KMS-11 (cell line): ENCODE results near the gene COL25A1.

Experiments used
- H2AFZ ChIP-seq: fragments of 200-600 bp; sonication (generic); 2 replicates; pipeline ENCODE4 v1.6.1; 2016; ENCODE audit warnings: antibody characterized with exemption, mixed run types, low read depth
- H3K27ac ChIP-seq: fragments of 200-600 bp; sonication (generic); 2 replicates; pipeline ENCODE4 v1.6.1; 2016; ENCODE audit warnings: mild to moderate bottlenecking, mixed run types
- H3K27me3 ChIP-seq: fragments of 200-600 bp; sonication (generic); 2 replicates; pipeline ENCODE4 v1.6.1; 2017; ENCODE audit warnings: mild to moderate bottlenecking, low read depth, mixed run types, moderate library complexity; ENCODE audit not compliant: insufficient read depth
- H3K36me3 ChIP-seq: fragments of 200-600 bp; sonication (generic); 2 replicates; pipeline ENCODE4 v1.6.1; 2017; ENCODE audit warnings: mild to moderate bottlenecking, mixed run types; ENCODE audit not compliant: insufficient read depth
- H3K4me1 ChIP-seq: fragments of 200-600 bp; sonication (generic); 2 replicates; pipeline ENCODE4 v1.6.1; 2016; ENCODE audit warnings: mild to moderate bottlenecking, low read depth, mixed run types; ENCODE audit not compliant: poor library complexity, severe bottlenecking
- H3K4me2 ChIP-seq: fragments of 200-600 bp; sonication (generic); 2 replicates; pipeline ENCODE4 v1.7.0; 2016; ENCODE audit warnings: mild to moderate bottlenecking, mixed run types
- H3K4me3 ChIP-seq: fragments of 200-600 bp; sonication (generic); IDR thresholded peaks from 2 replicates; pipeline ENCODE4 v1.6.1; 2017; ENCODE audit warnings: low read depth, low read length, mixed read lengths; ENCODE audit not compliant: insufficient read depth
- H3K79me2 ChIP-seq: fragments of 200-600 bp; sonication (generic); 2 replicates; pipeline ENCODE4 v1.6.1; 2016; ENCODE audit warnings: low read depth, mixed run types; ENCODE audit not compliant: insufficient read depth
- H3K9ac ChIP-seq: fragments of 200-600 bp; sonication (generic); 2 replicates; pipeline ENCODE4 v1.6.1; 2016; ENCODE audit warnings: mild to moderate bottlenecking, mixed run types
- H4K20me1 ChIP-seq: fragments of 200-600 bp; sonication (generic); 2 replicates; pipeline ENCODE4 v1.6.1; 2016; ENCODE audit warnings: mild to moderate bottlenecking, mixed run types; ENCODE audit not compliant: insufficient read depth
- CTCF ChIP-seq: fragments of 200-600 bp; sonication (generic); conservative IDR thresholded peaks from 2 replicates; pipeline ENCODE4 v1.6.1; 2017; ENCODE audit warnings: low read depth, mild to moderate bottlenecking, antibody characterized with exemption, low read length, moderate library complexity, mixed read lengths

The COL25A1 gene

DNA sequence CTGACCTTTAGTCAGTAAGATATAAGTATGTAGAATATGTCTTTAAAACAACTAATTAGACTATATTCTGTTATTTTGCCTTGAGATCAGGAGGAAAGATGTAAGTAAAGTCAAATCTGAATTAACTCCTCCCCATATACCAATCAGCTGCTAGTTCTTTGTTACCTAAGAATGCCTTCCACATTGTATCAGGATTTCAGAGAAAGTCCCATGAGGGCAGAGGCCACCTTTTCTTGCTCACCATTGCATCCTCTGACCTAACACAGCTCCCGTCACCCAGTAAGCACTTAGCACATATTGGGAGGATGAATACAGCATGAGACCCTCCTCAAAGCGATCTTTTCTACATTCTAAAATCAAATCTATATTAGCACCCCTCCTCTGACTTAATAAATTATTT, 87.0 kb downstream of the COL25A1 start:
- no peak overlapping the region for H2AFZ ChIP-seq

GRCh38 chr4:109214622-109215301, 87.7 kb downstream of the COL25A1 start:
- H3K36me3 ChIP-seq: no peaks in the 10 kb centered on the region
- H3K27ac ChIP-seq: no peak overlapping the region
- no peak overlapping the region for H2AFZ ChIP-seq

More for the DNA sequence above, 87.0 kb downstream of the COL25A1 start:
- TF ChIP-seq CTCF: no peak
- no peaks in the 10 kb centered on the region for H3K79me2 ChIP-seq
- no peaks in the 10 kb centered on the region for H3K36me3 ChIP-seq
- no peak overlapping the region for H3K9ac ChIP-seq
- H3K4me1 ChIP-seq: no peaks in the 10 kb centered on the region
- no peak overlapping the region for H3K4me2 ChIP-seq
- H3K4me3 ChIP-seq: no peak overlapping the region
- H3K27ac ChIP-seq: no peak overlapping the region
- H4K20me1 ChIP-seq: no peaks in the 10 kb centered on the region
- no peaks in the 10 kb centered on the region; the same call in 1 of the 2 replicates for H3K27me3 ChIP-seq

GRCh38 chr4:109213056-109213455, 89.4 kb downstream of the COL25A1 start:
- H3K79me2 ChIP-seq: no peaks in the 10 kb centered on the region
- no peaks in the 10 kb centered on the region; the same call in 1 of the 2 replicates for H3K27me3 ChIP-seq
- no peak overlapping the region for H3K27ac ChIP-seq
- no peak for TF ChIP-seq CTCF
- H3K4me1 ChIP-seq: no peaks in the 10 kb centered on the region
- H3K4me3 ChIP-seq: no peak overlapping the region
- no peak overlapping the region for H3K4me2 ChIP-seq
- H3K9ac ChIP-seq: no peak overlapping the region
- no peak overlapping the region for H2AFZ ChIP-seq
- H4K20me1 ChIP-seq: no peaks in the 10 kb centered on the region
- H3K36me3 ChIP-seq: no peaks in the 10 kb centered on the region

More at GRCh38 chr4:109214622-109215301, 87.7 kb downstream of the COL25A1 start:
- H3K4me3 ChIP-seq: no peak overlapping the region
- H3K4me2 ChIP-seq: no peak overlapping the region
- no peaks in the 10 kb centered on the region for H3K79me2 ChIP-seq
- no peaks in the 10 kb centered on the region; the same call in 1 of the 2 replicates for H3K27me3 ChIP-seq
- H3K4me1 ChIP-seq: no peaks in the 10 kb centered on the region
- H4K20me1 ChIP-seq: no peaks in the 10 kb centered on the region
- H3K9ac ChIP-seq: no peak overlapping the region
- no peak for TF ChIP-seq CTCF

DNA sequence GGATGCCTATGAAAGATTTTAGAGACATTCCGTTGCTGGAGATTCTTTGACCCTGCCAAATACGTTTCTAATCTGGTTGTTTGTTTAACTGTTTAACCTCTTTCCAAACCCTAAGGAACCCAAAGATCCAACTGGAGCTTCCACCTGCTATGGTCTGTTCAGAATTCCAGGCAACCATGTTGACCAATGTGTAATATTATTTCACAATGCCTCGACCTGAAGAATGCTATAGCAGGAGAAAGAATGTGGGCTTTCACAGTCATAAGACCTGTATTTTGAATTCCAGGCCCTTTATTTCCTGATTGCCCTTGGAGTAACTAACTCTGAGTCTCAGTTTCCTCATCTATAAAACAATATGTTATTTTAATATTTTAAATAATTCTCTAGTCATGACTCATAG, 90.8 kb downstream of the COL25A1 start:
- no peak for TF ChIP-seq CTCF
- Histone ChIP-seq H3K4me2 (no peak overlapping the region), H4K20me1 (no peaks in the 10 kb centered on the region), H3K79me2 (no peaks in the 10 kb centered on the region), H2AFZ (no peak overlapping the region), H3K9ac (no peak overlapping the region), H3K4me1 (no peaks in the 10 kb centered on the region), H3K36me3 (no peaks in the 10 kb centered on the region), H3K27me3 (no peaks in the 10 kb centered on the region), H3K4me3 (no peak overlapping the region), H3K27ac (no peak overlapping the region)
